Measurements from ENCODE around the gene CACNA2D1.
"Not testable (repeated sequence)": the region's sequence is repeated elsewhere in the genome, so short reads cannot be mapped to it uniquely, and the experiment has no call there.

Gene CACNA2D1

GRCh38 chr7:82441669-82442478 is 1.7 kb downstream of the CACNA2D1 start:
- in situ Hi-C loops (cut with HindIII; ENCODE audit: low pct_ligation_motif_present, low pct_unique_long_range_greater_than_20kb, low sequenced_read_pairs), result no loop called here
- DNase-seq, result no peak

- in situ Hi-C loops (cut with HindIII; ENCODE audit: low pct_ligation_motif_present, low pct_unique_long_range_greater_than_20kb, low sequenced_read_pairs), result no loop called here
- no peak for DNase-seq
These were observed 5.1 kb downstream of the CACNA2D1 start for GRCh38 chr7:82438521-82438920.

- DNase-seq, result no peak
- in situ Hi-C loops (cut with HindIII; ENCODE audit: low pct_ligation_motif_present, low pct_unique_long_range_greater_than_20kb, low sequenced_read_pairs), result no loop called here
These were observed 7.8 kb downstream of the CACNA2D1 start for GRCh38 chr7:82435769-82436168.

DNA sequence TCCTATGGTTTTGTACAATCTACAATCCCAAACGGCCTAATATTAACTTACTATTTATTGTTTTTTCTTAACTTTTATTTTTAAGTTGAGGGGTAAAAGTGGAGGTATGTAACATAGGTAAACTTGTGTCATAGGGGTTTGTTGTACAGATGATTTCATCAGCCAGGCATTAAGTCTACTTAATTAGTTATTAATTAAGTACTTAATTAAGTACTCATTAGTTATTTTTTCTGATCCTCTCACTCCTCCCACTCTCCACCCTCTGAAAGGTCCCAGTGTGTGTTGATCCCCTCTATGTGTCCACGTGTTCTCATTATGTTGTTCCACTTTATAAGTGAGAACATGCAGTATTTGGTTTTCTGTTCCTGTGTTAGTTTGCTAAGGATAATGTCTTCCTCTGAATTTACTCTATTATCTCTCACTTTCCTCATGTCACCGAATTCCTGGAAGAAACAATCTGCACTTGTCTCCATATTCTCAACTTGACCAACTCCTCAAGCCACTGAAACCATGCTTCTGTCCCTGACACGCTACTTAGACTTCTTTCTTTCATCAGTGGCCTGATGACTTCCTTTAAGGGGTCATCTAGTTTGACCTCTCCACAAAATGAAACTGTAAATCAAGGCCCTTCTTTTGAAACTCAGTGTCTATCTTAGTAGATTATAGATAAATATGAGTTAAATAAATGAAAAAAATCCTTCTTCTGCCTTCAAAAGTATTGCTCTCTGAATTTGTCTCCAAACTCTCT is 9.1 kb downstream of the CACNA2D1 start:
- DNase-seq, result no peak
- in situ Hi-C loops (cut with HindIII; ENCODE audit: low pct_ligation_motif_present, low pct_unique_long_range_greater_than_20kb, low sequenced_read_pairs), result no loop called here

GRCh38 chr7:82433507-82433906 is 10.1 kb downstream of the CACNA2D1 start:
- DNase-seq, result no peak
- in situ Hi-C loops (cut with HindIII; ENCODE audit: low pct_ligation_motif_present, low pct_unique_long_range_greater_than_20kb, low sequenced_read_pairs), result no loop called here

GRCh38 chr7:82432743-82433142 is 10.8 kb downstream of the CACNA2D1 start:
- DNase-seq; in situ Hi-C loops (cut with HindIII; ENCODE audit: low pct_ligation_motif_present, low pct_unique_long_range_greater_than_20kb, low sequenced_read_pairs): not testable (repeated sequence)

- in situ Hi-C loops (cut with HindIII; ENCODE audit: low pct_ligation_motif_present, low pct_unique_long_range_greater_than_20kb, low sequenced_read_pairs), result no loop called here
- DNase-seq, result no peak
These were observed 12.8 kb downstream of the CACNA2D1 start for GRCh38 chr7:82430500-82431465.

DNA sequence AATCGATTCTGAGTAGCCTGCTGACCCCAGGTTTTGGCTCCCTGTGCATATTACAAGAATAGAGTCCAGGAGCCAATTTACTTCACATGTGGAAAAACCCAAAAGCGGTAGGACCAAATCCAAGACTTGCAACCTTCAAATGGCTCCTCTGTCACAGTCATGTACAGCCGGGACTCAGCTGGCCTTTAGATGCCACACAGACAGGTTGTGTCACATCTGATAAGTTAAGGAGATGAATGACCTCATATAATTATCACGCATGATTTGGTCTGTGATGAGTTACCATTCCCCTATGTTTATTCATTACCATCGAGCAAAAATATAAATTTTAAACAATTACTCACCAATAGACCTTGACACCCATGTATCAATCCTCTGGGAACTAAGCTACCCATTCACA is 14.2 kb downstream of the CACNA2D1 start:
- DNase-seq, result no peak

DNA sequence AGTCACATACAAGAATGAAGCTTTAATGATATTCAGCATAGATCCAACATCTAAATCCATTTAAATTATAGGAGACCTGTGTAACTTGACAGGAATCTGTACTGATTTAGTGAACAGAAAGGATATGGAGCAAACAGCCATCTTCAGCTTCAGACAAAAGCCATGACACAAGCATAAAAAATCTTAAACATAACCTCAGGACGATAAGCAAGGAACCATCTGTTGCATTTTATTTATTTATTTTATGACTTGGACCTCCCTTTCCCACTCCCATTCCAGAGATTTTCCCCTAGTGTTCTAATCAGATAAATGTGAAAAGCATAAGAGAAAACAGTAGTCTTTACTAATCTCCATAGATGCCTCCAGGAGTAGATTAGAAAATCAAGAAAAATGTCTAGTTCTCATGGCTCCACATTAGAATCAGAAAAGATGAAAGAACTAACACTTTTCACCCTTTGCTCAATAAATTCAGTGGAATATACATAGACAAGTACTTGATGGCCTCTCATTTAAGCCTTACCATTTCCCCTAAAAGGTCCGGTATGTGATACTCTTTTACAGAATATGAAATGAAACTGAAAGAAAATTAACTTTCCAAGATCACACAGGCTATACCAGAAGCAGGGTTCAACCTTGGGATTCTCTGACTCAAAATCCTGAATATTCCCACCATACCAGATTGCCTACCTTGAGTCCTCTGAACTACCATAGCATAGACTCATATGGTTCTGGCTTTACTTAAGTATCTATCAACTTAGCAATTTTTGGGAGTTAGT is 15.2 kb downstream of the CACNA2D1 start:
- in situ Hi-C loops (cut with HindIII; ENCODE audit: low pct_ligation_motif_present, low pct_unique_long_range_greater_than_20kb, low sequenced_read_pairs), result no loop called here
- no peak for DNase-seq

More for the DNA sequence above, 14.2 kb downstream of the CACNA2D1 start:
- in situ Hi-C loops (cut with HindIII; ENCODE audit: low pct_ligation_motif_present, low pct_unique_long_range_greater_than_20kb, low sequenced_read_pairs), result no loop called here

GRCh38 chr7:82423446-82423845 is 20.1 kb downstream of the CACNA2D1 start:
- in situ Hi-C loops (cut with HindIII; ENCODE audit: low pct_ligation_motif_present, low pct_unique_long_range_greater_than_20kb, low sequenced_read_pairs), result no loop called here
- no peak for DNase-seq

DNA sequence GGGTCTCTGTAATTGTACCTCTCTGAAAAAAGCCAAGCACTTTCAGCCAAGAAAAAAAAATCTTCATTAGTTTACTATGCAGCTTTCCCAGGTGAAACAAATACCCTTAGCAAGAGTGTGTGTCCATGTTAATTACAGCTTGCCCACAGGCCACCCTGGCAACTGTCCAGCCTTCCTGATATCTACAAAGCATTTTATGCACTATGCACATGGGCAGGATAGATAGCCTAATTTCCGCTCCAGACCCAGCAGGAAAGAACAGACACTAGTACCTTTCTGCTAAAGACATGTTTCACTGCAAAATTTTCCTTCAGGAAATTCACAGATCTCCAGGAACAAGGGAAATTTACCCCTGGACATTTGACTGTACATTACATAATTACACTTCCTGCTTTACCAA is 24.4 kb downstream of the CACNA2D1 start:
- no peak for DNase-seq
- in situ Hi-C loops (cut with HindIII; ENCODE audit: low pct_ligation_motif_present, low pct_unique_long_range_greater_than_20kb, low sequenced_read_pairs), result no loop called here

- DNase-seq, result no peak
- in situ Hi-C loops (cut with HindIII; ENCODE audit: low pct_ligation_motif_present, low pct_unique_long_range_greater_than_20kb, low sequenced_read_pairs), result no loop called here
These were observed 25.7 kb downstream of the CACNA2D1 start for GRCh38 chr7:82417898-82418297.

GRCh38 chr7:82416402-82416801 is 27.2 kb downstream of the CACNA2D1 start:
- in situ Hi-C loops (cut with HindIII; ENCODE audit: low pct_ligation_motif_present, low pct_unique_long_range_greater_than_20kb, low sequenced_read_pairs), result no loop called here
- no peak for DNase-seq

GRCh38 chr7:82414389-82414788 is 29.2 kb downstream of the CACNA2D1 start:
- DNase-seq, result no peak
- in situ Hi-C loops (cut with HindIII; ENCODE audit: low pct_ligation_motif_present, low pct_unique_long_range_greater_than_20kb, low sequenced_read_pairs), result no loop called here

DNA sequence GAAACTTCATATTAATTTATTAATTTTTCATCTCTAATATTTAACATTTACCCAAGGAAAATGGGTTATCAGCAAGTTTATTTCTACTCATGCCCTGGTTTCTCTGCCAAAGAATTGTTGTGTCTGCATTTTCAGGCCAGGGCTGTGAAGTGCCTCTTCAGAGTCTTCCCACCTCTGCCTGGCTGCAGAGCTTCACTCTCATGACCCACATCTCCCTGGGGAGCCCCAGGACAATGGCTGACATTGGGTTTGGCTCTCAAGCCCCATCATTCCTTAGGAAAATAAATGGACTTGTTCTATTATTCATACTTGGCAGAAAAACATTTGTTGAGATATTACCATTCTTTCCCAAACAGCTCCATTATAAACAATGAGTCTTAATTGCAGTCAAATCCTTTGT is 30.3 kb downstream of the CACNA2D1 start:
- in situ Hi-C loops (cut with HindIII; ENCODE audit: low pct_ligation_motif_present, low pct_unique_long_range_greater_than_20kb, low sequenced_read_pairs), result no loop called here
- no peak for DNase-seq

DNA sequence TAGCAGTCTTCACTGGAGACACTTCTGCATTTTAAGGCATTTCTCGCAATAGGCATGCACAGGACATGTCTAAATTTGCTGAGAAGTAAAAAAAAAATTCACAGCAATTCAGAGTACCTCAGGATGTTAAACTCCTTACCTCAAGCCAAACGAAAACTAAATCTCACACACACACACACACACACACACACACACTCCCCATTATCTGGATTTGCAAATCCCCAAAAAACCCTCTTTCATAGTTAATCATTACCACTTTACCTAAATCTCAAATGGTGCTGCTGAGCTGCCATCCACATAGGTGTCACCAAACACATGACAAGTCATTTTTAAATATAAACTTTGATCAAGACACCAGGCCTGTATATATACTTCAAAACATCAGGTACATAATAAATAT is 31.8 kb downstream of the CACNA2D1 start:
- in situ Hi-C loops (cut with HindIII; ENCODE audit: low pct_ligation_motif_present, low pct_unique_long_range_greater_than_20kb, low sequenced_read_pairs), result no loop called here
- DNase-seq, result no peak

DNA sequence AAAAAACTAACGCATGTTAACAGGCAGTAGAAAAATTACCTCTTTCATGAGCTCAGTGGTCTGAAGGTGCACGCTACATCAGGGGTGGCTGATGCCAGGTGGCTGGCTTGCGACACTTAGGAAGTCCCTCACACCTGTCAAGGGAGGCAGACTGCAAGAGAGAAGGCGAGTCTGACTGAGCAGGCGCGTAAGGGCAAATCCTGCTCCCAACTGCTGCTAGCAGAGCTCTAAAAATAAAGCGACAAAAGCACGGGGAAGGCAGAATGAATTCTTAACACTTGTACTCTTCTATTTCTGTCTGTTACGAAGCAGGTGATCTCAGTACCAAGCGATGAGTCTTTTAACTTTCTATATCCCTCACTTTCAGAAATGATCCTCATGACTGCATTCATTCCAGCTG is 33.1 kb downstream of the CACNA2D1 start:
- in situ Hi-C loops (cut with HindIII; ENCODE audit: low pct_ligation_motif_present, low pct_unique_long_range_greater_than_20kb, low sequenced_read_pairs), result no loop called here

DNA sequence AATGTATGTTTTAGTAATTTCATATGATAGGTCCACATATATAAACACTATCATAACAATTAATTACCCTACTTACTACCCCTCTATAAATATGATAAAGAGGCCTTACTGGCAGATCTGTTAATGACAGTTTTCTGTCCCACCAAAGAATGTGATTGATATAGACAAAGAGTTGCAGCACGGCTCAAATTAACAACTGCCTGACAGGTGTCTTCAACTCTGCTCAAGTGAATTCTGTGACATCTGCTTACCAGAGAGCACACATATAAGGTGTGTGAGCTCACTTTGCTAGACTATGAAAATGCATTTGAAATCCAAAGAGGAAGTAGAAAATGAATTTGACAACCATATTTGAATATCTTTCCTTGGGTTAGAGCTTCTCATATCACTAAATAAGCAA is 36.6 kb downstream of the CACNA2D1 start:
- no peak for DNase-seq
- in situ Hi-C loops (cut with HindIII; ENCODE audit: low pct_ligation_motif_present, low pct_unique_long_range_greater_than_20kb, low sequenced_read_pairs), result no loop called here

More for the DNA sequence above, 33.1 kb downstream of the CACNA2D1 start:
- no peak for DNase-seq

All from ACHN (cell line).